Endothelial cell (in vitro differentiated cells): Measurements from ENCODE around the gene CCDC102A. TPM values are rescaled to one million over a fixed set of nuclear protein-coding genes. Genes with fewer than 3 reads are reported as not detected.

Source experiments
- DNase-seq: peaks from one replicate; pipeline ENCODE4 v3.0.0; 2021; ENCODE audit warnings: low spot score
- H3K27ac Mint-ChIP-seq: one replicate; pipeline ENCODE4 v1.8.0; 2021; ENCODE audit warnings: mixed read lengths, inconsistent platforms; ENCODE audit not compliant: unreplicated experiment
- H3K27me3 Mint-ChIP-seq: one replicate; pipeline ENCODE4 v1.8.0; 2021; ENCODE audit warnings: mild to moderate bottlenecking, moderate library complexity, mixed read lengths, inconsistent platforms; ENCODE audit not compliant: unreplicated experiment
- H3K36me3 Mint-ChIP-seq: one replicate; pipeline ENCODE4 v1.8.0; 2021; ENCODE audit warnings: mild to moderate bottlenecking, low read depth, mixed read lengths, inconsistent platforms; ENCODE audit not compliant: unreplicated experiment
- H3K4me1 Mint-ChIP-seq: one replicate; pipeline ENCODE4 v1.8.0; 2021; ENCODE audit warnings: mild to moderate bottlenecking, mixed read lengths, inconsistent platforms; ENCODE audit not compliant: unreplicated experiment
- H3K4me3 Mint-ChIP-seq: one replicate; pipeline ENCODE4 v1.8.0; 2021; ENCODE audit warnings: mild to moderate bottlenecking, mixed read lengths, inconsistent platforms; ENCODE audit not compliant: unreplicated experiment
- H3K9me3 Mint-ChIP-seq: one replicate; pipeline ENCODE4 v1.8.0; 2021; ENCODE audit warnings: mixed read lengths, inconsistent platforms; ENCODE audit not compliant: unreplicated experiment
- total RNA-seq: library from RNA; stranded (reverse); fragmentation: NEBNext Ultra II Directional; extraction: Animal tissue kit (Norgen Biotek cat#: 25700); gene quantifications from one replicate; pipeline ENCODE4 v1.2.1, GENCODE V29; 2021; ENCODE audit not compliant: unreplicated experiment
- TF ChIP-seq, protein P1 (sequence below): fragments of 200-600 bp; sonication (generic); IDR thresholded peaks from one replicate; pipeline ENCODE4 v1.5.0; 2021; ENCODE audit warnings: antibody characterized with exemption; ENCODE audit not compliant: unreplicated experiment

CCDC102A gene
- total RNA-seq, 1 donor from 2014 or later = 14.6 TPM

- no peak for DNase-seq
- Mint-ChIP-seq H3K9me3 (no peaks in the 10 kb centered on the region), H3K36me3 (no peaks in the 10 kb centered on the region), H3K4me1 (peaks cover 19% of the 10 kb centered on the region), H3K27me3 (peaks cover 12% of the 10 kb centered on the region), H3K27ac (peak overlapping the region; percentile 5), H3K4me3 (peak overlapping the region; percentile 94)
- TF ChIP-seq, protein P1, sequence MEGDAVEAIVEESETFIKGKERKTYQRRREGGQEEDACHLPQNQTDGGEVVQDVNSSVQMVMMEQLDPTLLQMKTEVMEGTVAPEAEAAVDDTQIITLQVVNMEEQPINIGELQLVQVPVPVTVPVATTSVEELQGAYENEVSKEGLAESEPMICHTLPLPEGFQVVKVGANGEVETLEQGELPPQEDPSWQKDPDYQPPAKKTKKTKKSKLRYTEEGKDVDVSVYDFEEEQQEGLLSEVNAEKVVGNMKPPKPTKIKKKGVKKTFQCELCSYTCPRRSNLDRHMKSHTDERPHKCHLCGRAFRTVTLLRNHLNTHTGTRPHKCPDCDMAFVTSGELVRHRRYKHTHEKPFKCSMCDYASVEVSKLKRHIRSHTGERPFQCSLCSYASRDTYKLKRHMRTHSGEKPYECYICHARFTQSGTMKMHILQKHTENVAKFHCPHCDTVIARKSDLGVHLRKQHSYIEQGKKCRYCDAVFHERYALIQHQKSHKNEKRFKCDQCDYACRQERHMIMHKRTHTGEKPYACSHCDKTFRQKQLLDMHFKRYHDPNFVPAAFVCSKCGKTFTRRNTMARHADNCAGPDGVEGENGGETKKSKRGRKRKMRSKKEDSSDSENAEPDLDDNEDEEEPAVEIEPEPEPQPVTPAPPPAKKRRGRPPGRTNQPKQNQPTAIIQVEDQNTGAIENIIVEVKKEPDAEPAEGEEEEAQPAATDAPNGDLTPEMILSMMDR = no peak
These were observed 51.1 kb downstream of the CCDC102A start for GRCh38 chr16:57485091-57485915.

DNA sequence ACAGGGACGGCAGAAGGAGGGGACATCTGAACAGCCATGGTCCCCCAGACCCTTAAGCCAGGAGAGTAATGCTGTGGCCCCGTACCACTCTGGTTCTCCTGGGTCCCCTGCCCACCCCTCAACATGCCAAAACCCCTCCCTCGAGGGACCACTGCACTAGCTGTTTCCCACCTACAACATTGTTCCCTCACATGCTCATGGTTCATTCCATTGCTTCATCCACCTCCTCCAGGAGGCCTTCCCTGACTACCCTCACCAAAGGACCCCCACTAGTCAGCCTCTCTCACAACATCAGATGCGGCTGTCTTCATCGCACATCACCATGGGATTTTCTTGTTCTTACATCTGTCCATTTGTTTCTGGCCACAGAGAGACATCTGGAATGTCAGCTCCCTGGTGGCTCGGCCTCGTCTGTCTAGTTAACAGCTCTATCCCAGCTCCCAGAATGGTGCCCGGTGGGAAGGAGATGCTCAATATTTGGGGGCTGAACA, 51.8 kb downstream of the CCDC102A start:
- Mint-ChIP-seq H3K4me3 (no peak overlapping the region), H3K9me3 (no peaks in the 10 kb centered on the region), H3K36me3 (no peaks in the 10 kb centered on the region), H3K27me3 (peaks cover 12% of the 10 kb centered on the region), H3K27ac (peak overlapping the region; percentile 0), H3K4me1 (peaks cover 20% of the 10 kb centered on the region)
- TF ChIP-seq, protein P1 = no peak
- no peak for DNase-seq

- Mint-ChIP-seq H3K4me3 (no peak overlapping the region), H3K4me1 (peaks cover 23% of the 10 kb centered on the region), H3K27ac (no peak overlapping the region), H3K27me3 (peaks cover 12% of the 10 kb centered on the region), H3K36me3 (no peaks in the 10 kb centered on the region), H3K9me3 (no peaks in the 10 kb centered on the region)
- TF ChIP-seq, protein P1 = no peak
- DNase-seq = no peak
These were observed 52.5 kb downstream of the CCDC102A start for GRCh38 chr16:57483725-57484514.

GRCh38 chr16:57482845-57483545, 53.4 kb downstream of the CCDC102A start:
- peak overlapping the region; percentile 47 for H3K4me3 Mint-ChIP-seq

More at GRCh38 chr16:57482845-57483545, 53.4 kb downstream of the CCDC102A start:
- Mint-ChIP-seq H3K27me3 (peaks cover 15% of the 10 kb centered on the region), H3K36me3 (peaks cover 5% of the 10 kb centered on the region), H3K9me3 (no peaks in the 10 kb centered on the region), H3K4me1 (peaks cover 32% of the 10 kb centered on the region), H3K27ac (no peak overlapping the region)
- TF ChIP-seq, protein P1 = no peak
- no peak for DNase-seq
